OCI-LY7 (cell line): ENCODE measurements around the gene FAM120A. TPM values are rescaled to one million over a fixed set of nuclear protein-coding genes. Genes with fewer than 3 reads are reported as not detected.
A peak's percentile ranks its signal among the peaks of the same experiment; 100 is the strongest.

Experiments
- BruUV-seq: library from RNA; stranded (reverse); fragments of 400-500 nt; replicated peaks from 2 replicates; lab custom pipeline; 2021; lab: Mats Ljungman, UMichigan
- CTCF ChIA-PET: fragments of 300-600 bp; sonication (Branson Sonifier 250); formaldehyde crosslinking; loops from one replicate; lab custom pipeline; 2022; ENCODE audit warnings: antibody characterized with exemption; ENCODE audit not compliant: unreplicated experiment; lab: Charles Lee
- POLR2A ChIA-PET: fragments of 300-600 bp; sonication (Branson Sonifier 250); formaldehyde crosslinking; loops from one replicate; lab custom pipeline; 2022; ENCODE audit warnings: antibody characterized with exemption; lab: Charles Lee
- DNase-seq: peaks from one replicate; pipeline ENCODE4 v3.0.0-alpha.2; 2015; ENCODE audit warnings: low spot score
- H2AFZ ChIP-seq: fragments of 200-600 bp; sonication (generic), shearing (Covaris generic); 2 replicates; pipeline ENCODE4 v1.6.1; 2014; ENCODE audit warnings: mild to moderate bottlenecking, antibody characterized with exemption, low read length, moderate library complexity
- H3K27ac ChIP-seq: fragments of 200-600 bp; sonication (generic); 2 replicates; pipeline ENCODE4 v1.5.1; 2014; ENCODE audit warnings: mixed run types, low read depth, mild to moderate bottlenecking, moderate library complexity, low read length, inconsistent platforms; ENCODE audit not compliant: poor library complexity, severe bottlenecking
- H3K36me3 ChIP-seq: fragments of 200-600 bp; sonication (generic); 2 replicates; pipeline ENCODE4 v1.6.1; 2014; ENCODE audit warnings: mild to moderate bottlenecking, antibody characterized with exemption, low read length, moderate library complexity, mixed read lengths; ENCODE audit not compliant: insufficient read depth
- H3K4me1 ChIP-seq: fragments of 200-600 bp; sonication (generic); 2 replicates; pipeline ENCODE4 v1.5.1; 2014; ENCODE audit warnings: mild to moderate bottlenecking, low read length; ENCODE audit not compliant: insufficient read depth, poor library complexity, severe bottlenecking
- H3K4me2 ChIP-seq: fragments of 200-600 bp; sonication (generic); 2 replicates; pipeline ENCODE4 v1.6.1; 2014; ENCODE audit warnings: mild to moderate bottlenecking, low read length
- H3K4me3 ChIP-seq: fragments of 200-600 bp; sonication (generic); 2 replicates; pipeline ENCODE4 v1.5.1; 2014; ENCODE audit warnings: mild to moderate bottlenecking, low read depth, low read length; ENCODE audit not compliant: poor library complexity, severe bottlenecking
- H3K79me2 ChIP-seq: fragments of 200-600 bp; sonication (generic); 2 replicates; pipeline ENCODE4 v1.6.1; 2016; ENCODE audit warnings: low read depth, mild to moderate bottlenecking, low read length, moderate library complexity, mixed read lengths; ENCODE audit not compliant: insufficient read depth
- H3K9me2 ChIP-seq: fragments of 200-600 bp; sonication (generic); 2 replicates; pipeline ENCODE4 v1.6.1; 2016; ENCODE audit warnings: mild to moderate bottlenecking, low read length, mixed read lengths; ENCODE audit not compliant: insufficient read depth
- H3K9me3 ChIP-seq: fragments of 200-600 bp; sonication (generic); 2 replicates; pipeline ENCODE4 v1.6.1; 2014; ENCODE audit warnings: mild to moderate bottlenecking, mixed run types, low read length, mixed read lengths
- H4K20me1 ChIP-seq: fragments of 200-600 bp; sonication (generic); 2 replicates; pipeline ENCODE4 v1.6.1; 2014; ENCODE audit warnings: mild to moderate bottlenecking, antibody characterized with exemption, low read length, moderate library complexity, mixed read lengths; ENCODE audit not compliant: insufficient read depth
- EZH2phosphoT487 ChIP-seq: fragments of 200-600 bp; sonication (generic); IDR thresholded peaks from 2 replicates; pipeline ENCODE4 v1.6.1; 2018; ENCODE audit warnings: low read depth, borderline replicate concordance, mild to moderate bottlenecking, mixed run types, antibody characterized with exemption, low read length, moderate library complexity, mixed read lengths
- intact Hi-C: fragments of 100-400 bp; cut with micrococcal nuclease; formaldehyde crosslinking; loops from one replicate; pipeline ENCODE4 v1.10.0; 2022; ENCODE audit not compliant: unreplicated experiment
- total RNA-seq, 2 experiments: library from RNA; depleted of rRNA in 1 of 2; stranded (reverse); fragments of >200 nt in 1 of 2; shearing (Covaris generic) in 1 of 2; gene quantifications; 2 replicates each; pipeline ENCODE4 v1.2.3, GENCODE V29; 2014 to 2022
- TF ChIP-seq, protein P1 (sequence below): fragments of 200-600 bp; sonication (generic); conservative IDR thresholded peaks from 2 replicates; pipeline ENCODE4 v1.5.1; 2014; ENCODE audit warnings: mild to moderate bottlenecking, antibody characterized with exemption, low read length, moderate library complexity, mixed read lengths

Gene FAM120A
- total RNA-seq, 2 experiments from 2014 or later, result 81.9 to 104 TPM

- TF ChIP-seq, protein P1, sequence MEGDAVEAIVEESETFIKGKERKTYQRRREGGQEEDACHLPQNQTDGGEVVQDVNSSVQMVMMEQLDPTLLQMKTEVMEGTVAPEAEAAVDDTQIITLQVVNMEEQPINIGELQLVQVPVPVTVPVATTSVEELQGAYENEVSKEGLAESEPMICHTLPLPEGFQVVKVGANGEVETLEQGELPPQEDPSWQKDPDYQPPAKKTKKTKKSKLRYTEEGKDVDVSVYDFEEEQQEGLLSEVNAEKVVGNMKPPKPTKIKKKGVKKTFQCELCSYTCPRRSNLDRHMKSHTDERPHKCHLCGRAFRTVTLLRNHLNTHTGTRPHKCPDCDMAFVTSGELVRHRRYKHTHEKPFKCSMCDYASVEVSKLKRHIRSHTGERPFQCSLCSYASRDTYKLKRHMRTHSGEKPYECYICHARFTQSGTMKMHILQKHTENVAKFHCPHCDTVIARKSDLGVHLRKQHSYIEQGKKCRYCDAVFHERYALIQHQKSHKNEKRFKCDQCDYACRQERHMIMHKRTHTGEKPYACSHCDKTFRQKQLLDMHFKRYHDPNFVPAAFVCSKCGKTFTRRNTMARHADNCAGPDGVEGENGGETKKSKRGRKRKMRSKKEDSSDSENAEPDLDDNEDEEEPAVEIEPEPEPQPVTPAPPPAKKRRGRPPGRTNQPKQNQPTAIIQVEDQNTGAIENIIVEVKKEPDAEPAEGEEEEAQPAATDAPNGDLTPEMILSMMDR, result no peak
- no peak for TF ChIP-seq EZH2phosphoT487
- no TSS peak for BruUV-seq
- intact Hi-C loops, result no loop called here
- H3K4me1 ChIP-seq, result peaks cover 72% of the 10 kb centered on the region
- H3K4me3 ChIP-seq, result peak overlapping the region; percentile 31
- no peaks in the 10 kb centered on the region for H3K9me2 ChIP-seq
- peaks cover 19% of the 10 kb centered on the region; the same call in 1 of the 2 replicates for H4K20me1 ChIP-seq
- CTCF ChIA-PET, result no interaction called here
- DNase-seq, result no peak
- peak overlapping the region; percentile 47 for H3K27ac ChIP-seq
- POLR2A ChIA-PET, result interaction anchor here (2.1 kb wide), 1 partner anchor 9 kb away, joined by 11 read pairs; no protein-coding TSS in a partner anchor
- H3K4me2 ChIP-seq, result peak overlapping the region; percentile 52
- H3K36me3 ChIP-seq, result peaks cover 69% of the 10 kb centered on the region
- no peaks in the 10 kb centered on the region for H3K9me3 ChIP-seq
- H3K79me2 ChIP-seq, result peaks cover 94% of the 10 kb centered on the region
- no peak overlapping the region for H2AFZ ChIP-seq
Observed at GRCh38 chr9:93456022-93456421, 4.5 kb downstream of the FAM120A start.

DNA sequence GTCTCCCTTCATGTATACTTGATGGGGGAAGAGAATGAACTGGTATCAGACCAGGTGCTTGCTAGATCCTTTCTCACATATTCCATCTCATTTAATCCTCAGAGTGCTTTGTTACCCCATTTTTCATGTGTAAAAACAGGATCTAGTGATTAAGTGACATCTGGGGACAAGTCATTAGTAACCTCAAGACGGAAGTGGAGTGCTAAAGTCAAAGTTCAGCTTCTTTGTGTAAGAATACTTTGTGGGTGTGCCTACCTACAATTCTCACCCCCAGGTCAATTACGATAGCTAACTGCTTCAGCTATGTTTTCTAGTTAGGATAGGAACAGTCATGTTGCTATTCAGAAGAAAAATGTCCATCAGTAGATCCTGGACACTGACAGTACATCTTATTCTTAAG is 5.0 kb downstream of the FAM120A start:
- DNase-seq, result peak; percentile 55
- Histone ChIP-seq H3K4me1 (peaks cover 77% of the 10 kb centered on the region), H3K79me2 (peaks cover 96% of the 10 kb centered on the region), H3K36me3 (peaks cover 69% of the 10 kb centered on the region), H2AFZ (no peak overlapping the region), H4K20me1 (peaks cover 19% of the 10 kb centered on the region; the same call in 1 of the 2 replicates), H3K9me3 (no peaks in the 10 kb centered on the region), H3K4me3 (peak overlapping the region; percentile 31), H3K9me2 (no peaks in the 10 kb centered on the region), H3K27ac (peak overlapping the region; percentile 47), H3K4me2 (peak overlapping the region; percentile 52)
- TF ChIP-seq, protein P1, result no peak
- TF ChIP-seq EZH2phosphoT487, result no peak
- POLR2A ChIA-PET, result interaction anchor here (1.3 to 2.1 kb wide), 3 partner anchors 9 to 110 kb away, joined by 4 to 11 read pairs (median 5); no protein-coding TSS in a partner anchor
- CTCF ChIA-PET, result no interaction called here
- intact Hi-C loops, result no loop called here
- BruUV-seq, result no TSS peak

DNA sequence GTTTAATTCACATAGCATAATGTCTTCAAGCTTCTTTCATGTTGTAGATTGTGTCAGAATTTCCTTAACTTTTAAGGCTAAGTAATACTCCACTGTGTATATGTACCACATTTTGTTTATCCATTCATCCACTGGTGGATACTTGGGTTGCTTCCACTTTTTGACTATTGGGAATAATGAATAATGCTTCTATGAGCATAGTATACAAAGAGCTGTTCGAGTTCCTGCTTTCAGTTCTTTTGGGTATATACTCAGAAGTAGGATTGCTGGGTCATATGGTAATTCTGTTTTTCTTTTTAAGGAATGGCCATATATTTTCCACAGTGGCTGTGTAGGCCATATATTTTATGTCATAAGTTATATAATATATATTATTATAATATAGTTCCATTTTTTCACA is 5.5 kb downstream of the FAM120A start:
- Histone ChIP-seq H3K9me2 (no peaks in the 10 kb centered on the region), H3K79me2 (peaks cover 100% of the 10 kb centered on the region), H3K36me3 (peaks cover 73% of the 10 kb centered on the region), H3K27ac (peak overlapping the region; percentile 47), H3K9me3 (no peaks in the 10 kb centered on the region), H3K4me3 (peak overlapping the region; percentile 31), H2AFZ (no peak overlapping the region), H4K20me1 (peaks cover 19% of the 10 kb centered on the region; the same call in 1 of the 2 replicates), H3K4me1 (peaks cover 82% of the 10 kb centered on the region), H3K4me2 (peak overlapping the region; percentile 52)
- no peak for DNase-seq
- ChIA-PET POLR2A (interaction anchor here (0.6 to 2.1 kb wide), 4 partner anchors 8 to 506 kb away, joined by 3 to 11 read pairs (median 4); no protein-coding TSS in a partner anchor), CTCF (no interaction called here)
- intact Hi-C loops, result no loop called here
- no TSS peak for BruUV-seq
- TF ChIP-seq, protein P1, result no peak
- no peak for TF ChIP-seq EZH2phosphoT487
